ENCODE data around the gene IZUMO4. TPM values are rescaled to one million over a fixed set of nuclear protein-coding genes. Genes with fewer than 3 reads are reported as not detected.
"Not testable (repeated sequence)": the region's sequence is repeated elsewhere in the genome, so short reads cannot be mapped to it uniquely, and the experiment has no call there.

Gene IZUMO4
- polyA plus RNA-seq, 3 donors = 6.3 to 9.3 (median 8.6) TPM

GRCh38 chr19:2077833-2078619 lies 18.7 kb upstream of the IZUMO4 start:
- DNase-seq (ENCODE audit: extremely low read depth in 1 of 11, low read depth in 9 of 11, low spot score in 4 of 11) = no peak

DNA sequence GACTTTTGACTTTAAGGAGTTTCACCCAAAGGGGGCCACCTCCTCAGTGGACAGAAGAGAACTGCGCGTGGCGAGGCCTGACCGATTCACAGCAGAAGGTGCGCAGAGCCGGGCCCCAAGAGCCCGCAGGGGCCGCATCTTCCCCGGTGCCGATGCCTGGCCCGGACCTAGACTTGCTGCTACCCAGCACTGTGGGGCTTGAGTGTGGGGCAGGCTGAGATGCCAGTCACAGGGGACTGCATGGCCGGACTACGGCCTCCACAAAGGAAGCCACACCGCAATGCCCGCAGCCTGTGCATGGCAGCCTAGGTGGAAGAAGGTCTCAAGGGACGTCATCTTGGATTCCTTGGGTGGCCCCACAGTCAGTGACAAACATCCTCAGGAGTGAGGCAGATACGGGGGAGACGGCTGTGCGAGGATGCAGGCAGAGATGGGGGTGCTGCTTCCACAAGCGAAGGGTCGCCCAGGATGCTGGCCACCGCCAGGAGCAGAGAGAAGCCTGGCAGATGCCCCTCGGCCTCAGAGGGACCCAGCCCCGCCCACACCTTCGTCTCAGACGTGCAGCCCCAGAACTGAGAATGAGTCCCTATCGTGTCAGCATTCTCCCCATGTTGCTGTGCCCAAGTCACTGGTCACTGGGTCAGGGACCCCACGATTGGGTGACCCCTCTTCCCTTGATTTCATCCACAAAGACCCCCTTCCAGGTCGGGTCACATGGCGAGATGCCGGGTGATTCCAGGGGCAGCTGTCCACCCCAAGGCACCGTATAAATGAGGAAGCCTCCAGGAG lies 17.4 kb upstream of the IZUMO4 start:
- DNase-seq (ENCODE audit: extremely low read depth in 1 of 11, low read depth in 9 of 11, low spot score in 4 of 11) = no peak

DNA sequence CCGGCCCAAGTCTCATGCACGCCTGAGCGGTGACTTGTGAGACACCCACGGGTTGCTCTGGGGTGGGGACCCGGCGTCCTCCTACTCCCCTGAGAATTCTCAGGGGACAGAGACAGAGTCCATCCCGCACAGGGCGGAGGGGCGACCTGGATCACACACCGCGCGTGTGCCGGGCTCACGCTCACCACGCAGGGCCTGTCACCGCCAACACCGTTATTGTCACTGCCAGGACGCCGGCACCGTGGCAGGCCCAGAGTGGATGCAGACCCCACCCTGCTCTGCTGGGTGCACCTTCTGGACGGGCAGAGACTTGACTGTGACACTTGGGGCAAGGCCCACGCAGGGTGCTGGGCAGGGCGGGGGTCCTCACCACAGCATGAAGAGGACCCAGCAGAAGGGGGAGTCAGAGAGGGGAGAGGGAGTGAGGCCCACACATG lies 16.8 kb upstream of the IZUMO4 start:
- DNase-seq (ENCODE audit: extremely low read depth in 1 of 11, low read depth in 9 of 11, low spot score in 4 of 11) = no peak

- DNase-seq (ENCODE audit: extremely low read depth in 1 of 11, low read depth in 9 of 11, low spot score in 4 of 11) = no peak
Observed at GRCh38 chr19:2080336-2080988, 16.3 kb upstream of the IZUMO4 start.

GRCh38 chr19:2081873-2082810 lies 14.6 kb upstream of the IZUMO4 start:
- DNase-seq (ENCODE audit: extremely low read depth in 1 of 11, low read depth in 9 of 11, low spot score in 4 of 11) = no peak

GRCh38 chr19:2083174-2083854 lies 13.4 kb upstream of the IZUMO4 start:
- DNase-seq (ENCODE audit: extremely low read depth in 1 of 11, low read depth in 9 of 11, low spot score in 4 of 11) = no peak

GRCh38 chr19:2084993-2085720 lies 11.6 kb upstream of the IZUMO4 start:
- DNase-seq (ENCODE audit: extremely low read depth in 1 of 11, low read depth in 9 of 11, low spot score in 4 of 11) = no peak

DNA sequence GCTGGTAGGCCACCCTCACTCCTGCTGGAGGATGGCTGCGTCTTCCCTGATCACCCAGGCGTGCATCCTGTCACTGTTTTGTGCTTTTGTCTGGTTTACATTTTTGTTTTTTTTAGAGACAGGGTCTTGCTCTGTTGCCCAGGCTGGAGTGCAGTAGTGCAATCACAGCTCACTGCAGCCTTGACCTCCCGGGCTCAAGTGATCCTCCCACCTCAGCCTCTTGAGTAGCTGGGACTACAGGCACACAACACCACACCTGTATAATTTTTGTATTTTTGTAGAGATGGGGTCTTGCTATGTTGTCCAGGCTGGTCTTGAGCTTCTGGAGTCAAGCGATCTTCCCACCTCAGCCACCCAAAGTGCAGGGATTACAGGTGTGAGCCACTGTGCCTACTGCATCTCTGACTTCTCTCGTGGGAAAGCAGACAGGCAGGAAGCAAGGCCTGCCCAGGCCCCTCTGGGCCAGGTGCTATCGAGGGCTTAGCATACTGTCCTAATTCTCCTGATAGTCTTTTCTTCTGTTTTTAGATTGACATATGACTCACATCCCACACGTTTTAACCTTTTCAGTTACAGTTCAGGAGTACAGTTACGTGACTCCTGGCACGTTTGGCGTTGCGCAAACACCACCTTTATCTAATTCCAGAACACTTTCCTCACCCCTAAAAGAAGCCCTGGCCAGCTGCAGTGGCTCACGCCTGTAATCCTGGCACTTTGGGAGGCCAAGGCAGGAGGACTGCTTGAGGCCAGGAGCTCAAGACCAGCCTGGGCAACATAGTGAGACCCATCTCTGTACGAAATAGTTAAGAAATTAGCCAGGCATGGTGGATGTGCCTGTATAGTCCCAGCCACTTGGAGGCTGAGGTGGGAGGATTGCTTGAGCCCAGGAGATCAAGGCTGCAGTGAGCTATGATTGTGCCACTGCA lies 9.8 kb upstream of the IZUMO4 start:
- not testable (repeated sequence) for DNase-seq (ENCODE audit: extremely low read depth in 1 of 11, low read depth in 9 of 11, low spot score in 4 of 11)

GRCh38 chr19:2087621-2088100 lies 9.1 kb upstream of the IZUMO4 start:
- no peak for DNase-seq (ENCODE audit: extremely low read depth in 1 of 11, low read depth in 9 of 11, low spot score in 4 of 11)

DNA sequence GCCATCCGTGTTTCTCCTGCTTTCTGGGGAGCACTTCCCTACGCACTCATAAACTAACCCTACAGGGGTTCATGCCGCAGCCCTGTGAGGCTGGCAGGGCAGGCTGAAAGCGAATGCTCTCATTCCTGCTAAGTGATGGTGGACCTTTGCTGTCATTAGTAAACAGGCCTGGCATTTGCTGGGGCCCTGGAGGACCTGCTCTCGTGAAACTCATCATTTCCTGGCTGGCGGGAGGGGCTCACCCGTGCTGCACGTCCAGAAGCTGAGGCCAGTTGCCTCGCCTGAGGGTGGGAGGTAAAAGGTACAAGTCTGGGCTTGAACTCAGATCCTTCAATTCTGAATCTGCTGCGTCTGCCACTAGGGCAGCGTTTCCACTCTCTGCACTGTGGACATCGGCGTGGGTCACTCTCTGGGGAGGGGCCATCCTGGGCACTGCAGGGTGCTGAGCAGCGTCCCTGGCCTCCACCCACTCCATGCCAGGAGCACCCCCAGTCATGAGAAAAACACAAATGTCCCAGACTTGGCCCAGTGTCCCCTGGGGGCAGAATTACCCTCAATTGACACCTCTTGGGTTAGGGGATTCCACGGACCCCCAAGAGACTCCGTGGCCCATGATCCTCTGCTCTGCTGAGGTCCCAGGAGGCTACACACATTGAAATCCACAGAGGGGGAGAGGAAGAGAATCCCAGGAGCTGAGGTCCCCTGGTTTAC lies 7.6 kb upstream of the IZUMO4 start:
- no peak for DNase-seq (ENCODE audit: extremely low read depth in 1 of 11, low read depth in 9 of 11, low spot score in 4 of 11)

- no peak for DNase-seq (ENCODE audit: extremely low read depth in 1 of 11, low read depth in 9 of 11, low spot score in 4 of 11)
Observed at GRCh38 chr19:2089727-2090053, 7.0 kb upstream of the IZUMO4 start.

- DNase-seq (ENCODE audit: extremely low read depth in 1 of 11, low read depth in 9 of 11, low spot score in 4 of 11) = not testable (repeated sequence)
Observed at GRCh38 chr19:2091926-2092525, 4.7 kb upstream of the IZUMO4 start.

GRCh38 chr19:2096034-2096479 lies 658 bp upstream of the IZUMO4 start, which contains the start of gene MOB3A:
Gene MOB3A, minus strand, starts transcription at chr19:2096326. Its CDS starts 17,766 bp downstream, at chr19:2078560.
- peak in 7 of 11 donors; percentile 79 to 92 (median 89) for DNase-seq (ENCODE audit: extremely low read depth in 1 of 11, low read depth in 9 of 11, low spot score in 4 of 11)

DNA sequence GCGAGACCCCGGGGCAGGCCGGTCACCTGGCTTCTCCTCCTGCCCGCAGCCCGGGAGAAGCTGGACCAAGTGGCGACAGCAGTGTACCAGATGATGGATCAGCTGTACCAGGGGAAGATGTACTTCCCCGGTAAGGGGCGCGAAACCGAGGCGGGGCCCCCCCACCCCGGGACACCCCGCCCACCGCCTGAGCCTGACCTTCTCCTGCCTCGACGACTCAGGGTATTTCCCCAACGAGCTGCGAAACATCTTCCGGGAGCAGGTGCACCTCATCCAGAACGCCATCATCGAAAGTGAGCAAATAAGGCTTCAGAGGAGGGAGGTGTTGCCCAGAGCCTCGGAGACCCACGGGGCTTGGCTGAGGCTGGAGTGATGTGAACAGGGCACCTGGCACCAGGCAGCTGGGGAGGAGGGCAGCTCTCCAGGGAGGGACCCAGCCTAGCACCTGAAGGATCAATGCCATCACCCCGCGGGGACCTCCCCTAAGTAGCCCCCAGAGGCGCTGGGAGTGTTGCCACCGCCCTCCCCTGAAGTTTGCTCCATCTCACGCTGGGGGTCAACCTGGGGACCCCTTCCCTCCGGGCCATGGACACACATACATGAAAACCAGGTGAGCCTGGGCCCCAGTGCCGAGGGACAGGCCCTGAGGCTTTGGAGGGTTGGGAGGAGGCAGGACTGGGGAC lies 629 bp downstream of the IZUMO4 start:
- no peak for DNase-seq (ENCODE audit: extremely low read depth in 1 of 11, low read depth in 9 of 11, low spot score in 4 of 11)

- no peak for DNase-seq (ENCODE audit: extremely low read depth in 1 of 11, low read depth in 9 of 11, low spot score in 4 of 11)
Observed at GRCh38 chr19:2097886-2098327, 1.2 kb downstream of the IZUMO4 start.
